Body of pancreas (tissue), 4 donors: ENCODE measurements around the gene UBAC2. TPM values are rescaled to one million over a fixed set of nuclear protein-coding genes. Genes with fewer than 3 reads are reported as not detected.

Experiments
- ATAC-seq: fragments of 150-250 bp; one replicate; pipeline ENCODE4 v1.9.1; 2016
- DNase-seq, 4 donors: peaks; one replicate each; pipeline ENCODE4 v3.0.0-alpha.2; 2019
- H3K27ac ChIP-seq, 4 donors: fragments of 200-600 bp; sonication (generic); 1 replicate in 3 of 4; 2 replicates in 1 of 4; pipeline versions ENCODE4 v1.5.1 to v1.6.1; 2016 to 2019; ENCODE audit warnings: mild to moderate bottlenecking in 1 of 4, mixed read lengths in 1 of 4, moderate library complexity in 1 of 4
- H3K27me3 ChIP-seq, 2 donors: fragments of 200-600 bp; sonication (generic); one replicate each; pipeline ENCODE4 v1.6.0; 2016; ENCODE audit warnings: mild to moderate bottlenecking in 1 of 2
- H3K36me3 ChIP-seq, 2 donors: fragments of 200-600 bp; sonication (generic); replicated peaks in 1 of 2; 2 replicates each; pipeline ENCODE4 v1.5.1; 2016; ENCODE audit warnings: low read depth in 2 of 2; ENCODE audit not compliant: insufficient read depth in 1 of 2
- H3K4me1 ChIP-seq: fragments of 200-600 bp; sonication (generic); one replicate; pipeline ENCODE4 v1.6.0; 2016
- H3K4me3 ChIP-seq, 2 donors: fragments of 200-600 bp; sonication (generic); 1 replicate in 1 of 2; 2 replicates in 1 of 2; pipeline ENCODE4 v1.5.1; 2016 to 2019
- H3K9me3 ChIP-seq, 3 donors: fragments of 200-600 bp; sonication (generic); 1 replicate in 2 of 3; 2 replicates in 1 of 3; pipeline ENCODE4 v1.5.1; 2016
- POLR2A ChIP-seq, 3 donors: fragments of 450-650 bp; IDR thresholded peaks; one replicate each; pipeline ENCODE4 v1.6.1; 2016; ENCODE audit warnings: antibody characterized with exemption in 3 of 3, mild to moderate bottlenecking in 2 of 3
- WGBS, 2 donors: methylation state at CpG; one replicate each; pipeline ENCODE4 v1.1.5; 2017; 5-methylcytosine and 5-hydroxymethylcytosine counted together
- intact Hi-C: fragments of 100-400 bp; cut with DNase I; formaldehyde crosslinking; loops from one replicate; pipeline ENCODE4 v1.15.1; 2023
- total RNA-seq, 2 donors: library from RNA; depleted of rRNA; stranded (reverse); fragments of >200 nt; gene quantifications; one replicate each; pipeline ENCODE4 v1.1.0, GENCODE V29; 2016
- TF ChIP-seq, protein P1 (sequence below), 7 experiments: fragments of 450-650 bp in 4 of 7; fragments of 200-600 bp in 3 of 7; sonication (generic) in 3 of 7; IDR thresholded peaks; one replicate each; pipeline ENCODE4 v1.5.1; 2016 to 2019; ENCODE audit warnings: antibody characterized with exemption in 7 of 7

The UBAC2 gene
- total RNA-seq, 2 donors from 2014 or later, result 21.4 to 27.2 TPM

DNA sequence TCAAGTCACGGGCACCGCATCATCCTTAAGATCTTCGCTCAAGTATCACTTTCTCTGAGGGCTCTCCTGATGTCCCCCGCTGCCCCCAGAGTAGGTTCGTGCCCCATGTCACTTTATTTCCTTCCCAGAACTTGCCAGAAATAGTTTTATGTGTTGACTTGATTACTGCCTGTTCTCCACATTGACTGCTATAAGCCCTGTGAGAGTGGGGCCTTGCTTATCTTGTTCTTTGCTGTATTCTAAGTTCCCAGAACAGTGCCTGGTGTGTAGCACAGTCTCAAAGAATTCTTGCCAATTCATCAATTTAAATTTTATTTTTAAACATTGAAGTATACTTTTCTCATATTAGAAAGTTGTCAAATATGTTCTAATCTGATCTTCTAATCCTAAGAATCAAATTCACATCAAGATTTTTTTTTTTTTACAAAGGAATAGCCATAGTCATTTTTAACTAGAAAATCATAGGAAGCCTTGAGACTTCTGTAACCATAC lies 138.6 kb downstream of the UBAC2 start:
- Histone ChIP-seq H3K4me3 (no peak overlapping the region), H3K36me3 (no peaks in the 10 kb centered on the region), H3K4me1 (peaks cover 9% of the 10 kb centered on the region), H3K27me3 (no peaks in the 10 kb centered on the region), H3K9me3 (no peaks in the 10 kb centered on the region), H3K27ac (no peak overlapping the region)
- TF ChIP-seq POLR2A (IDR thresholded peaks at IDR 0.05), result no peak
- TF ChIP-seq, protein P1, sequence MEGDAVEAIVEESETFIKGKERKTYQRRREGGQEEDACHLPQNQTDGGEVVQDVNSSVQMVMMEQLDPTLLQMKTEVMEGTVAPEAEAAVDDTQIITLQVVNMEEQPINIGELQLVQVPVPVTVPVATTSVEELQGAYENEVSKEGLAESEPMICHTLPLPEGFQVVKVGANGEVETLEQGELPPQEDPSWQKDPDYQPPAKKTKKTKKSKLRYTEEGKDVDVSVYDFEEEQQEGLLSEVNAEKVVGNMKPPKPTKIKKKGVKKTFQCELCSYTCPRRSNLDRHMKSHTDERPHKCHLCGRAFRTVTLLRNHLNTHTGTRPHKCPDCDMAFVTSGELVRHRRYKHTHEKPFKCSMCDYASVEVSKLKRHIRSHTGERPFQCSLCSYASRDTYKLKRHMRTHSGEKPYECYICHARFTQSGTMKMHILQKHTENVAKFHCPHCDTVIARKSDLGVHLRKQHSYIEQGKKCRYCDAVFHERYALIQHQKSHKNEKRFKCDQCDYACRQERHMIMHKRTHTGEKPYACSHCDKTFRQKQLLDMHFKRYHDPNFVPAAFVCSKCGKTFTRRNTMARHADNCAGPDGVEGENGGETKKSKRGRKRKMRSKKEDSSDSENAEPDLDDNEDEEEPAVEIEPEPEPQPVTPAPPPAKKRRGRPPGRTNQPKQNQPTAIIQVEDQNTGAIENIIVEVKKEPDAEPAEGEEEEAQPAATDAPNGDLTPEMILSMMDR (IDR thresholded peaks at IDR 0.05), result no peak
- DNase-seq (no peak), ATAC-seq (no peak)
- intact Hi-C loops, result no loop called here
- WGBS, 2 donors, result 93 to 96% methylated on average over 5 of the region's 5 CpGs

DNA sequence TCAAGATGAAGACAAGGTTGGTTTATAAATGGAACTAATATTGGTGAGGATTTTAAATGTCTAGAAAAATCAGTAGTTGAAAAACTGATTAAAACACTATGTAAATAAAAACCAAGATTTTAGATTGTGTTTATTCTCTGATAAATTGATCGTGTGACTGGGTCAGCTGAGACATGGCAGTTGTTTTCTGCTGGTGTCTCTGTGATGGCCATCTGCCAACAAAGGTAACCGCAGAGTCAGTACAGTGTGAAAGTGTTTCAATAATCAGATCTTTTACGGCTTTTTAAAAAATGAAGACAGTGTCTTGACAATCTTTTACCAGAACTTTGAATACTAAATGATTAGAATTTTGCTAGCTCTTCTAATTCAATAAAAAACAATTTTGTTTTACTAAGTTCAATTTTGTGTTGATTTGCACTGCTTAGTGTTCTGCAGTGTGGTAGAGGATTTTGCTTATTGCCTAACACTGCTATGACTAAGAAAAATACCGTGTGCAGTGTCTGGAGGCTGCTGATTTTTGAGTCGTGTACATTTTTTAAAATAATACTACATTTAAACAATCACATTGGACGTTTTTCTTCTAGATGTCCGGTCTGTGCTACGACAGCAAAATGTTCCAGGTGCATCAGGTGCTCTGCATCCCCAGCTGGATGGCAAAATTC lies 139.2 kb downstream of the UBAC2 start:
- 58 to 61% methylated on average over 8 of the region's 8 CpGs for WGBS, 2 donors
- no peaks in the 10 kb centered on the region for H3K36me3 ChIP-seq
- ATAC-seq, result peak; percentile 15
- H3K4me1 ChIP-seq, result peaks cover 9% of the 10 kb centered on the region
- no peak overlapping the region for H3K27ac ChIP-seq
- H3K4me3 ChIP-seq, result no peak overlapping the region
- no peak for TF ChIP-seq POLR2A (IDR thresholded peaks at IDR 0.05)
- TF ChIP-seq, protein P1 (IDR thresholded peaks at IDR 0.05), result no peak
- DNase-seq, result peak in 3 of 4 donors; percentile 30 to 49 (median 32)
- H3K27me3 ChIP-seq, result no peaks in the 10 kb centered on the region
- intact Hi-C loops, result no loop called here
- no peaks in the 10 kb centered on the region for H3K9me3 ChIP-seq

DNA sequence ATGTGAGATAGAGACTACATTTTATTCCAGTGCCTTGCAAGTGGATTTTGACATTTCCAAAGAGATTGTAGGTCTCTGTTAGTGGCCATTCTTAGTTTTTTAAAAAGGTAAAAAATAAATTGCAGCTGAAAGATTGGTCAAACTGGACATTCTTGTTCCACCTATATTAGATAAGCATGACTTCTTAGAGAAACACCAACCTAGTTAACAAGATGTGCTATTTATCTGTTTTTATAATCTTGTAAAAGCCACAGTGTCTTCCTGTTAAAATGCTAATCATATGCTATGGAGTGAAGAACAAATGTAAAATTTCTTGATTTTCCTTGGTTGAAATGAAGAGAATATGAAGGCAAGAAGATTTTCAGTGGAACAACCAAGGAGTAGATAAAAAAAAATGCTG lies 140.0 kb downstream of the UBAC2 start:
- no peaks in the 10 kb centered on the region for H3K9me3 ChIP-seq
- no peak for ATAC-seq
- H3K36me3 ChIP-seq, result no peaks in the 10 kb centered on the region
- intact Hi-C loops, result no loop called here
- no peak overlapping the region for H3K4me3 ChIP-seq
- no peak overlapping the region for H3K27ac ChIP-seq
- no peaks in the 10 kb centered on the region for H3K27me3 ChIP-seq
- no peak for DNase-seq
- H3K4me1 ChIP-seq, result peaks cover 9% of the 10 kb centered on the region
- TF ChIP-seq, protein P1 (IDR thresholded peaks at IDR 0.05), result no peak
- no peak for TF ChIP-seq POLR2A (IDR thresholded peaks at IDR 0.05)

DNA sequence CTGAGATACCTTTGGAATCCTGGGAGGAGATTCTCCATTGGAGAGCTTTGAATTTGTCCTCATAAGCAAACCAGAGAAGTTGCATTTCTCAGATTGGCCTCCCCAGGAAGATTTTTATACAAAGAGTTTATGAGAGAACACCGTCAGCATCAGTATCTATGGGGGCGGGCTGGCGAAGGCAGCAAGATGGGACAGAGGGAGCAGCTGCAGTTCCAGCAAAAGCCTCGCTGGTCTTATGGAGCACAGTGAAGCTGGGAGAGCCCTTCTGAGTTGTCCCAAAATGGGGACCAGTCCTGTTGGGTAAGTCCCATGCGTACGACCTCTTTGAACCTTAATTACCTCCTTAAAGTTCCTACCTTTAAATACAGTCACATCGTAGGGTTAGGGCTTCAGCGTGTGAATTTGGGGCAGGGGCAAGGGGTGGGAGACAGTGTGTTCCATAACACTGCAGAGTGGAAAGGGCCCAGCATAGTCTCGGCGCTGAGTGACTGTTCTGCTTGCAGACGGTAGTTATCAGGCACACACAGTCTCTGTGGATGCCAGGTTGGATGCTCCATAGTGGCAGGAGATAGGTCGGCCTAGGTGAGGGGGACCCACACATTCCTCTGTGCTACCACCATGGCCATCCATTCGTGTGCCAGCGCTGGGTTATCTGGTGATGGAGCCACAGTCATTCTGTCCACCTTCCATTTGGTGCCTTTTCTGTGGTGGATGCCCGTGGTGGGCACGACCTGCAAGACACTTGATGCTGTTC lies 141.5 kb downstream of the UBAC2 start:
- no peak for ATAC-seq
- WGBS, 2 donors, result 95% methylated on average over 15 to 16 of the region's 16 CpGs

More for the DNA sequence above, 141.5 kb downstream of the UBAC2 start:
- Histone ChIP-seq H3K27me3 (no peaks in the 10 kb centered on the region), H3K4me3 (no peak overlapping the region), H3K27ac (no peak overlapping the region), H3K4me1 (peaks cover 9% of the 10 kb centered on the region), H3K36me3 (no peaks in the 10 kb centered on the region), H3K9me3 (no peaks in the 10 kb centered on the region)
- DNase-seq, result no peak
- TF ChIP-seq, protein P1 (IDR thresholded peaks at IDR 0.05), result no peak
- intact Hi-C loops, result no loop called here
